Caki2 (cell line): ENCODE measurements around the gene BCAS3. TPM values are rescaled to one million over a fixed set of nuclear protein-coding genes. Genes with fewer than 3 reads are reported as not detected.
A peak's percentile ranks its signal among the peaks of the same experiment; 100 is the strongest.
"Not testable (repeated sequence)": the region's sequence is repeated elsewhere in the genome, so short reads cannot be mapped to it uniquely, and the experiment has no call there.

ENCODE experiments used
- DNase-seq: peaks from one replicate; pipeline ENCODE4 v3.0.0-alpha.2; 2015; ENCODE audit warnings: low read depth
- in situ Hi-C: cut with HindIII; loops from 2 replicates; pipeline ENCODE4 v1.10.0; 2016; ENCODE audit warnings: low sequenced_read_pairs, low pct_unique_long_range_greater_than_20kb, mixed read lengths
- total RNA-seq: library from RNA; depleted of rRNA; stranded (reverse); fragments of >200 nt; shearing (Covaris generic); gene quantifications from 2 replicates; pipeline ENCODE4 v1.2.3, GENCODE V29; 2014; ENCODE audit warnings: low replicate concordance

Gene BCAS3
- total RNA-seq, 1 experiment from 2014 or later = 10.3 TPM

DNA sequence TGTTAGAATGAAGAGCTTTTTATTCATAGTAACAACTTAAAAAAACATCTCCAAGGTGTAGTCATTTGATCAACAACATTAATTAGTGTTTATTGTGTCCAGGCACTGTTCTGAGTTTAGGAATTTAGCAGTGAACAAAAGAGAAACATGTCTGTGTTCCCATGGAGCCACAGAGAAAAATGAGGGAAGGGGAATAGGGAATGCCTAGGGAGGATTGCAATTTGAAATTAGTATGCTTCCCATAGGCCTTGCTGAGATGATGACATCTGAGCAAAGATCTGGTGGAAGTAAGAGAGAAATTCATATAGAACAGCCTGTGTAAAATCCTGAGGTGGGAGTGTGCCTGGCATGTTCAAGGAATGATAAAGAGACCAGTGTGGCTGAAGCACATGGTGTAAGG is 318.0 kb downstream of the BCAS3 start:
- in situ Hi-C loops = no loop called here
- no peak for DNase-seq

GRCh38 chr17:61000911-61001310 is 323.3 kb downstream of the BCAS3 start:
- no peak for DNase-seq
- in situ Hi-C loops = no loop called here

DNA sequence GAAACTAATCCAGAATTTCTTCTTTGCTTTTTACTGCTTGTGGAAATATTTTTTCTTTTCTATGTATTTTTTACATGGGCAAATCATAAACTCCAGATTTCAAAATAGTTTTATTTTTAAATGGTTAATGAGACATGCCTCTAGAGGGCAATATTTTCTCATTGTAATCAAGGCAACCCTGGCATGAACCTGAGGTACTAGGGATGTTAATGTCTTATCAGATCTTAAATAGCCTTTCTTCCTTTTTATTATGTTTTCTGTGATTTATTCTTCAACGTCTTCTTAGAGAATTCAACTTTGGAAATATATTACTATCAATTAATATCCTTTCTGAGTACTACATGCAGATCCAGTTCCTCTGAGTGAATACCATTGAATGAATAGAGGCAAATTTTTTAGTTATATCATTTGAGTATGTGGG is 324.7 kb downstream of the BCAS3 start:
- DNase-seq = peak; percentile 17
- in situ Hi-C loops = no loop called here

DNA sequence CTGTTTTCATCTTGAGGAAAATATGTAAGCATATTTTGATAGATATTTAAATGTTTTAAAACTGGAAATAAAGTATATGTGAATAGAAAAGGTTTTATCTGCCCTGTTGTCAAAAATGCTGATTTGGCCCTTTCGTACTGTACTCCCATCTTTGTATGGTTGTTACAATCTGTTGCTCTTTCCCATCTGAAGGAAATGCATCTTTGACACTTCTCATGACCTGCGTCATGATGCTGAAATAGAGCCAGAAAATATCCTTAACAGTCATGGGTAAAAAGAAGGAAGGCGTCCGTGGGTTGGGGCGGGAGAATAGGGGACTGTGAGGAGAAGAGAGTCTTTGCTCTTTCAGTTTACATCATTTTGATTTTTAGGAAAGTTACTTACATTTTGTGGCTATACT is 327.7 kb downstream of the BCAS3 start:
- DNase-seq = no peak
- in situ Hi-C loops = no loop called here

DNA sequence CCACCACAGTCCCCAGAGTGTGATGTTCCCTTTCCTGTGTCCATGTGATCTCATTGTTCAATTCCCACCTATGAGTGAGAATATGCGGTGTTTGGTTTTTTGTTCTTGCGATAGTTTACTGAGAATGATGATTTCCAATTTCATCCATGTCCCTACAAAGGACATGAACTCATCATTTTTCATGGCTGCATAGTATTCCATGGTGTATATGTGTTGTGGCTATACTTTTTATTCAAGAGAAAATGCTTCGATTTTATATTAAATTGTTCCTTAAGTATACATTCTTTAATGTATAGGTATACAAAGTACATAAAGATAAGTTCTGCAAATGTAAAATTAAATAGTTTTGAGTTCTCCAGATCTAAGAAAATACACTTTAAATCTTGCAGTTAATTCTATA is 328.3 kb downstream of the BCAS3 start:
- in situ Hi-C loops, DNase-seq: not testable (repeated sequence)

- in situ Hi-C loops = no loop called here
- DNase-seq = no peak
Observed at GRCh38 chr17:61007980-61008379, 330.3 kb downstream of the BCAS3 start.

DNA sequence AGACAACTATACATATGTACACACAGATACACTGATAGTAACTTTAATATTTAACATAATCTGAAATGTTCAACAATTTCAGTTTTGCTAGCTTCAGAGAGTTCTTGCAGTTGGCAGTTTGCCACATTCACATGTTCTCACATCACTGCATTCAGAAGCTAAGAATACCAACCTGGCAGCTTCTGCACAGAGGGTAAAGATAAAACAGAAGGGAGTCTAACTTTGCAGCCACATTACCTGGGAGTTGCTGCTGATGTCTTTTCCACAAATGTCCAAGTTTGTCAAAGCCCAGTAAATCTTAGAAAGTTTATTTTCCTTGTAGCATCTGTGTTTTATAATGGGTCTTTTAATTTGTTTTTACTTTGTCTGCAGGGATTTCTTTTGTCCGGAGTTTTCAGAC is 332.0 kb downstream of the BCAS3 start:
- in situ Hi-C loops = no loop called here
- DNase-seq = no peak

GRCh38 chr17:61010661-61011170 is 333.1 kb downstream of the BCAS3 start:
- DNase-seq = no peak
- in situ Hi-C loops = no loop called here

DNA sequence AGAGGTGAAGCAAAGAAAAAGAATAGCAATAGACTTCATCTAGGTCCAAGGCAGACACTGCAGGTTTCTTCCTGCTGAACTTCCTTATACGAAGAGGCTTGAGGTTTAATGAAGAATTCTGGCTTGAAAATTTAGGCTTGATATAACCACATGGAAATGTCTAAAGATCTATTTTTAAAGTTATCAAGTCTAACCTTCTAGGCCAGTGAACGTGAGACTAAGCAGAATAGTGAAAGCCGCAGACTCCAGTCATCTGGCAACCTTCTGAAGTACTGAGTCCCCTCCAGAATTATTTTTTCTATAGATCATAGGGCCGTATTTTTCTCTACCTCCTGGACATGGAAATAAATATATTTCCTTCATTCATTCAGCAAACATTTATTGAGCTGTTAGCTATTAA is 333.6 kb downstream of the BCAS3 start:
- in situ Hi-C loops = no loop called here
- DNase-seq = no peak

DNA sequence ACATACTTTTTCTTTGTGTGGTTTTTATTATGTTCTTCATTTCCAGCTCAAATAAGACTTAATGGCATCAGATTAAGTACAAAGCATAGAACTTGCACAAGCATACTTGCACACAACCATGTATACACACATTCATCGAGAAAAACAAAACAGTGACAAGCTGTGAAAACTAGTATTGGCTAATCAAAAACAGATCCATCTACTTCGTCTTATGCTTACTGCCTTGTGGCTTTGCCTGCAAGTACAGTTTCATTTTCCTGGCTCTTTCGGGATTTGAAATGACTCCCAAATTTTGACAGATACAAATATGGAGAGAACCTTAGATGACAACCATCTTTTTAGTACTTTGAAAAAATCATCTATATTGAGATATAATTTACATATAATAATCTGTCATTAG is 338.3 kb downstream of the BCAS3 start:
- no peak for DNase-seq
- in situ Hi-C loops = no loop called here

DNA sequence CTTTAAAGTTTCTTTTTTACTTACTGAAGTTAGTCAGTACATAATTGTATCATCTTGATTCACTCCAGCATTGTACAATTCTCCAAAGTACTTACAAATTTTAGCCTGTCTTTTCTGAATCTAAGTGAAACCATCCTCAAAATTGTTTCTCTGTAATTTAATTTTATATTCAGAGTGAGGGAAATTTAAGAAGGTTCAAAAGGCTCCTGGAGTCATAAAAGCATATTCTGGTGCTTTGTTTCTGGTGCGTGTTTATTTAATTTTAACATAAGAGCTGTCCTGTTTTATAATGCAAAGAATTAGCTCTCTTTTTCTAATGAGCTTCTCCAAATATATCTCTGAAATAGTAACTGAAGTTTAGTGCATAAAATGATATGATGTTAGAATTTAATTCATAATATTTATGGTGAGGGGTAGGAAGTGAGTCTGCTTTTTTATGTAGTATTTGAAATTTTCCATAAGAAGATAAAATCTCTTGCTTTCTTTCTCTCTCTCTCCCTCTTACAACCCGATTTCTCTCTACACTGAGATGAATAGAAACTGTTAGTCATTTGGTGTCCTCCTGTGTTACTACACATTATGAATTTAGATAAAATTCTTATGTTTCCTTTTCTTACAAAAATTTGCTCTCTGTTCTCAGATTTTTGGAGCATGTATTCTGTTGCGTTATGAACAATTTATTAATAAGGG is 339.8 kb downstream of the BCAS3 start:
- in situ Hi-C loops = no loop called here
- no peak for DNase-seq

GRCh38 chr17:61018938-61019337 is 341.3 kb downstream of the BCAS3 start:
- in situ Hi-C loops = no loop called here
- DNase-seq = no peak

DNA sequence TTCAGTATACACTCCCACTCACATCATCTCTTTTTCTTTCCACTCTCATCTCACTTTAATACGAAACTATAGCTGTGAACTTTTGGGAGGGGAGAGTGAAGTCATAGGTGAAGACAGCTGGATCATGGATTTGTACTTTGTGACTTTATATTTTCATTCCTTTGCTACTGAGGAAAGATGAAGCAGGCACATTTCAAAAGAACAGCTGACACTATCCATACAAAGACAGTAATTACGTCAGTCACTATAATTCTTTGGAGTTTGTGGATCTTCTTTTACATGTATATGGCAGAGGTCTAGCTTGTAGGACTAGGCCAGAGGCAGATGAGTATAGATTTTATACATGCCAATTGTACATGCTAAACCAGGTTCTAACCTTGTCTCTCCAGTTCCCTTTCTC is 346.3 kb downstream of the BCAS3 start:
- in situ Hi-C loops = no loop called here
- no peak for DNase-seq

- in situ Hi-C loops = no loop called here
- DNase-seq = no peak
Observed at GRCh38 chr17:61026818-61027217, 349.2 kb downstream of the BCAS3 start.

- in situ Hi-C loops = no loop called here
- no peak for DNase-seq
Observed at GRCh38 chr17:61029181-61029580, 351.5 kb downstream of the BCAS3 start.

DNA sequence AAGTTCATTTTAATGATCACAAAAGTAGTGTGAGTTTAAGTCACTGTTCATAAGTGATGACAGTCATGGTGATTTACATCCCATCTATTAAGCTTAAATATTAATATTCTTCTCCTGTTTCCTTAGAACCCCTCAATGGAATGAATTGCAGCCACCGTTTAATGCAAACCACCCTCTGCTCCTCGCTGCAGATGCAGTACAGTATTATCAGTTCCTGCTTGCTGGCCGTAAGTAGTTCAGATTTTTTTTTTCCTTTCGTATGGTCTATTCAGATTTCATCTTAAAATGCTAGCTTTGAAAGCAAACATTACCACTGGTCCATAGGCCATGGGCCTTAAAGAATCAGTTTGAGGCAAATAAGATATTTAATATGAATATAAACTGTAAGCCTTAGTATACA is 363.0 kb downstream of the BCAS3 start:
- in situ Hi-C loops = no loop called here
- no peak for DNase-seq

GRCh38 chr17:61042348-61042747 is 364.7 kb downstream of the BCAS3 start:
- DNase-seq, in situ Hi-C loops: not testable (repeated sequence)

DNA sequence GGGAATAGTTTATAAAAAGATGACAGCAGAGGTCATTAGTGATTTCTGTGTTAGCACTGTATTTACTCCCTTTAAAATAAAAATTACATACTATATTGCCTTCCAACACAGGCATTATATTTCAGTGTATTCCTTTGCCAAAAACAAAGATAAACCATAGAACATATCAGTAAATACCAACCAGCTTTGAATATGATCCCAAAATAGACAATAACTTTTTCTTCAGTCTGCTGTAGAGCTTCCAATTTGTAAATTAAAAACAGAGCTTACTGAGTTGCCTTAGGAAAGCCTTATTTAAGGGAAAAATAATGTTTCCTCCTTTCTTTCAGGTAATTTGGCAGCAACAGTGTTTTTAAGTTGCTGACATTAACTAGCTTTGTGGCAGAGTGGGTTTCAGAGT is 369.9 kb downstream of the BCAS3 start:
- no peak for DNase-seq
- in situ Hi-C loops = no loop called here

- in situ Hi-C loops = no loop called here
- no peak for DNase-seq
Observed at GRCh38 chr17:61048376-61049106, 370.9 kb downstream of the BCAS3 start.

DNA sequence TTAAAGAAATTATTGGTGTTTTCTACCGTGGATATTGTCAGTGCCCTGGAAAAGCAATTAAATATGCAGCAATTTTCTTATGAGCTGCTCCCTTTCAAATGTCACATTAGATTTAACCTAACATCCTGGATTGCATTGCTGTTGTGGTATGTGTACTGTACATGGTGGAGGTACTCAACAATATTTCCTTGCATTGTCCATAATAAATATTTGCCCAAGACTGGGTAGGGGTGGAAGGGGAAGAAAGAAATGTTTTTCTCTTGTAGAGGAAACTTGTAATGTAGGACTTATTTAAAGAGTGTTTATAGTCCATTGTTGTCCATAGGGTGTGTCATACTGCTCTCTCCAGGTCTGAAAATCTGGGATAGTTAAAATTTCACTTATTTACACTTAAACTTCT is 375.8 kb downstream of the BCAS3 start:
- no peak for DNase-seq
- in situ Hi-C loops = no loop called here
